ENCODE data around the gene GATM. TPM values are rescaled to one million over a fixed set of nuclear protein-coding genes. Genes with fewer than 3 reads are reported as not detected.

Gene GATM
- total RNA-seq, 1 donor from 2014 or later: 26.8 TPM

DNA sequence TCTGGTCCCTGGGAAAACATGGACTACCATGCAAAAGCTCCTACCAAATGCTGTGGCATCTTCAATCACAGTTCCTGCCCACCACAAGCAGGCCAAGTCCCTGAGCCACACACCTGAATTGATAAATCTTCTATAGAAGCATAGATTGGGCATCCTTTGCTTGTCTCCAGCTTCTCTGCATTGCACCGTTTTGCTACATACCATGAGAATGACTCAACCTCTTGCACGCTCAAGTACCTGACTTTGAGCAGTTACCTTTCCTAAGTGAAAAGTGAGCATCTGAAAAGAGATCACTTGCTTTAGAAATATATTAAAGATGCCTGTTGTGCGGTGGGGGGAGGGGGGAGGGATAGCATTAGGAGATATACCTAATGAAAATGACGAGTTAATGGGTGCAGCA, 31.3 kb downstream of the GATM start:
- TF ChIP-seq, protein P1, sequence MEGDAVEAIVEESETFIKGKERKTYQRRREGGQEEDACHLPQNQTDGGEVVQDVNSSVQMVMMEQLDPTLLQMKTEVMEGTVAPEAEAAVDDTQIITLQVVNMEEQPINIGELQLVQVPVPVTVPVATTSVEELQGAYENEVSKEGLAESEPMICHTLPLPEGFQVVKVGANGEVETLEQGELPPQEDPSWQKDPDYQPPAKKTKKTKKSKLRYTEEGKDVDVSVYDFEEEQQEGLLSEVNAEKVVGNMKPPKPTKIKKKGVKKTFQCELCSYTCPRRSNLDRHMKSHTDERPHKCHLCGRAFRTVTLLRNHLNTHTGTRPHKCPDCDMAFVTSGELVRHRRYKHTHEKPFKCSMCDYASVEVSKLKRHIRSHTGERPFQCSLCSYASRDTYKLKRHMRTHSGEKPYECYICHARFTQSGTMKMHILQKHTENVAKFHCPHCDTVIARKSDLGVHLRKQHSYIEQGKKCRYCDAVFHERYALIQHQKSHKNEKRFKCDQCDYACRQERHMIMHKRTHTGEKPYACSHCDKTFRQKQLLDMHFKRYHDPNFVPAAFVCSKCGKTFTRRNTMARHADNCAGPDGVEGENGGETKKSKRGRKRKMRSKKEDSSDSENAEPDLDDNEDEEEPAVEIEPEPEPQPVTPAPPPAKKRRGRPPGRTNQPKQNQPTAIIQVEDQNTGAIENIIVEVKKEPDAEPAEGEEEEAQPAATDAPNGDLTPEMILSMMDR (conservative IDR thresholded peaks at IDR 0.05): no peak
- no peaks in the 10 kb centered on the region for H3K36me3 Mint-ChIP-seq
- H3K27me3 Mint-ChIP-seq: peaks cover 22% of the 10 kb centered on the region
- H3K9me3 Mint-ChIP-seq: no peaks in the 10 kb centered on the region
- no peak overlapping the region for H3K4me3 Mint-ChIP-seq
- no peaks in the 10 kb centered on the region for H3K4me1 Mint-ChIP-seq (ENCODE audit: unreplicated experiment)
- no peak overlapping the region for H3K27ac Mint-ChIP-seq
- DNase-seq (ENCODE audit: extremely low spot score, unreplicated experiment): no peak

DNA sequence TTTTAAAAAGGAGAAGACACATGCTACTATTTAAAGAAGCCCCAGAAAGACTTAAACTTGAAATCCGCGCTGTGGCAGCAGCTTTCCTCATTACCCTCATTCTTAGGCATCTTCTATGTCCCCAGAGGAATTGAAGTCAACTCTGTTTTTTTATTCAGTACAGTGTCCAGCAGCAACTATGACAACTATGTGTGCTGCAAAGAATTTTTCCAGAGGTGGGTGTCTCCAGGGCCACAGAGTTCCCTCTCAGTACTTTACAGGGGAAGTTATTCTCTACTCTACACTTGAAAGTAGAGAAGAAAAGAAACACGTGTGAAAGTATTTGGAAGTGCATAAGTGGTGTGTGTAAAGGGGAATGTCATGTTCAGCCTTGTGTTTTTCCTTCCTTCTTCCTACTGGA, 32.0 kb downstream of the GATM start:
- no peaks in the 10 kb centered on the region for H3K4me1 Mint-ChIP-seq (ENCODE audit: unreplicated experiment)
- H3K4me3 Mint-ChIP-seq: no peak overlapping the region
- H3K9me3 Mint-ChIP-seq: no peaks in the 10 kb centered on the region
- no peak overlapping the region for H3K27ac Mint-ChIP-seq
- TF ChIP-seq, protein P1 (conservative IDR thresholded peaks at IDR 0.05): no peak
- peaks cover 25% of the 10 kb centered on the region for H3K27me3 Mint-ChIP-seq
- H3K36me3 Mint-ChIP-seq: no peaks in the 10 kb centered on the region
- DNase-seq (ENCODE audit: extremely low spot score, unreplicated experiment): no peak

- Mint-ChIP-seq H3K9me3 (no peaks in the 10 kb centered on the region), H3K4me3 (no peak overlapping the region), H3K27me3 (peaks cover 14% of the 10 kb centered on the region), H3K27ac (no peak overlapping the region), H3K4me1 (ENCODE audit: unreplicated experiment) (no peaks in the 10 kb centered on the region), H3K36me3 (no peaks in the 10 kb centered on the region)
- TF ChIP-seq, protein P1 (conservative IDR thresholded peaks at IDR 0.05): no peak
- no peak for DNase-seq (ENCODE audit: extremely low spot score, unreplicated experiment)
Measured at GRCh38 chr15:45343258-45343860, 35.0 kb downstream of the GATM start.

GRCh38 chr15:45341790-45342189, 36.6 kb downstream of the GATM start:
- Mint-ChIP-seq H3K27me3 (peaks cover 7% of the 10 kb centered on the region), H3K4me1 (ENCODE audit: unreplicated experiment) (no peaks in the 10 kb centered on the region), H3K27ac (no peak overlapping the region), H3K36me3 (no peaks in the 10 kb centered on the region), H3K4me3 (no peak overlapping the region), H3K9me3 (no peaks in the 10 kb centered on the region)
- TF ChIP-seq, protein P1 (conservative IDR thresholded peaks at IDR 0.05): no peak
- DNase-seq (ENCODE audit: extremely low spot score, unreplicated experiment): no peak

GRCh38 chr15:45340429-45340828, 37.9 kb downstream of the GATM start:
- TF ChIP-seq, protein P1 (conservative IDR thresholded peaks at IDR 0.05): no peak
- no peaks in the 10 kb centered on the region for H3K9me3 Mint-ChIP-seq
- H3K4me3 Mint-ChIP-seq: no peak overlapping the region
- no peaks in the 10 kb centered on the region for H3K4me1 Mint-ChIP-seq (ENCODE audit: unreplicated experiment)
- peaks cover 4% of the 10 kb centered on the region for H3K27me3 Mint-ChIP-seq
- DNase-seq (ENCODE audit: extremely low spot score, unreplicated experiment): no peak
- H3K36me3 Mint-ChIP-seq: no peaks in the 10 kb centered on the region
- H3K27ac Mint-ChIP-seq: no peak overlapping the region

- Mint-ChIP-seq H3K36me3 (no peaks in the 10 kb centered on the region), H3K27ac (no peak overlapping the region), H3K9me3 (no peaks in the 10 kb centered on the region), H3K4me1 (ENCODE audit: unreplicated experiment) (no peaks in the 10 kb centered on the region), H3K4me3 (no peak overlapping the region), H3K27me3 (peaks cover 4% of the 10 kb centered on the region)
- no peak for DNase-seq (ENCODE audit: extremely low spot score, unreplicated experiment)
- TF ChIP-seq, protein P1 (conservative IDR thresholded peaks at IDR 0.05): no peak
Measured at GRCh38 chr15:45338417-45338816, 39.9 kb downstream of the GATM start.

Data from type B pancreatic cell (in vitro differentiated cells).